Metanephros (tissue), 2 donors: ENCODE data around the gene HMGN1. TPM values are rescaled to one million over a fixed set of nuclear protein-coding genes. Genes with fewer than 3 reads are reported as not detected.

Source experiments
- small RNA-seq: library from RNA; depleted of rRNA; stranded (forward); fragments of <200 nt; gene quantifications from one replicate; pipeline ENCODE3, GENCODE V24; 2014; ENCODE audit warnings: low replicate concordance
- total RNA-seq: library from RNA; depleted of rRNA; stranded (reverse); fragments of >200 nt; gene quantifications from one replicate; pipeline ENCODE4 v1.2.3, GENCODE V29; 2014

HMGN1 gene, protein sequence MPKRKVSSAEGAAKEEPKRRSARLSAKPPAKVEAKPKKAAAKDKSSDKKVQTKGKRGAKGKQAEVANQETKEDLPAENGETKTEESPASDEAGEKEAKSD
- total RNA-seq: 194 TPM

DNA sequence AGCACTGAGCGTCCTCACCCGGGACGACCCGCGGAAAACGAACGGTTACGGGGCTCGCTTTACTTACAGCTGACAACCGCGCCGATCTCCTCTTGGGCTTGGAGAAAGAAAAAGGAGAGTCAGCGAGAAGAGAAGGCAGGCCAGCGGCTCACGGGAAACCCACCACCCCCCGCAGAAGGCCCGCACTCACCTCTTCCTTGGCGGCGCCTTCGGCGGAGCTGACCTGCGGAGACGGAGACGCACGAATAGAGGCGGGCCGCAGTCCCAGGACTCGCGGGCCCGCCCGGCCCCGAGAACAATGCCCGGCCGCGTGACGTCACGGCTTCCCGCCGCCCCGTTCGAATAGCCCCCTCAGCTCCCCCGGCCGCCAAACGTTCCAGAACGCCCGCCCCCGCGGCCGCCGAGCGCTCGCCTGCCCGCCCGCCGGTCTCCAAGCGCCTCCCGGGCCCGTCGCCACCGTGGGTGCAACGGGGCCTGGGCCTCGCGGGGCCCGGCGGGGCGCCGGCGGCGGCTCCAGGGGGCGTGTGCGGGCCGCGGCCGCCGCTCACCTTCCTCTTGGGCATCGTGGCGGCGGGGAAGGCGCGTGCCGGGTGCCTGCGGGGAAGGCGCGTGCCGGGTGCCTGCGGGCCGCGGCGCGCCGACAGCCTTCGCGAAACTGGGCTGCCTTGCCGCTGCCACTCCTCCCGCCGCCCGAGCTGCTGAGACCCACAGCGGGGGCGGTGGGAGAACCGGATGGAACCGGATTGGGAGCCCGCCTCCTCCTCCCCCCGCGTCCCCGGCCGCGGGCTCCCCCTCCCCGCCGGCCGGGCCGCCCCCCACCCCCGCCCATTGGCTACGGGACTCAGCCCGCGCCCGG lies at the start of gene HMGN1:
TSS of gene HMGN1 (minus strand) at position 734 of the 856 bp plus-strand sequence. CDS start at position 563, 171 bp downstream.

DNA sequence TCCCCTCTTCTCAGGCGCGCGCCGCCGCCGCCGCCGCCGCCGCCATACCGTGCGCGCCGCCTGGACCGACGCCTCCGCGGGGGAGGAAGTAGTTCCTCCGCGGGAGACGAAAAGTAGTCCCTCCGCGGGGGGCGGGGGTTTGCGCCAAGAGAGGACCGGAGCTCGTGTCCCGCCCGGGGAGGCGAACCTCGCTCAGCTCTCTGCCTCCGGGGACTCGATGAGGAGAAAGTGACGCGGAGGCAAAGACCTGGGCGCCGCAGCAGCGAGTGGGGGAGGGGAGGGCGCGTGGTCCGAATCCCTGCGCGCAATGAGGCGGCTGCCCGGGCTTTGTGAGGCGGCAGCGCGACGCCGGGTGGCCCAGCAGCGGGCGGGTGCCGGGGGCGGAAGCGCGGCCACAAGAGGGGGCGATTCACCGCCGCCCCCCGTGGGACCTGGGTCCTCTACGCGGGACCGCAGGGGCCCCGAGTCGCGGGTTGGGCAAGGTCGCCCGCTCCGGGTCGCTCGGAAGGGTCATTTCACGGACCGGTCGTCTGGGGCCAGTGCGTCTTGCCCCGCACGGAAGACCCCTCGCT lies 35.2 kb downstream of the HMGN1 start, which contains the start of gene BRWD1:
TSS of gene BRWD1 (minus strand) at position 62 of the 572 bp plus-strand sequence. CDS start 141 bp downstream, outside the sequence.

Small RNA genes within 50 kb of the gene (small RNA-seq; reads per million reads assigned to genes)
- not detected for gene RF00019

Other genes starting within 250 kb of the HMGN1 start
- 27.4 TPM for gene PSMG1, start 165.6 kb downstream of the HMGN1 start, total RNA-seq
- gene BRWD1, start 35.5 kb downstream of the HMGN1 start, total RNA-seq: 96.7 TPM
- 2.0 TPM for gene LCA5L, start 96.7 kb upstream of the HMGN1 start, total RNA-seq
- 9.8 TPM for gene SH3BGR, start 102.9 kb upstream of the HMGN1 start, total RNA-seq